Measurements from ENCODE around the gene TMEM79. TPM values are rescaled to one million over a fixed set of nuclear protein-coding genes. Genes with fewer than 3 reads are reported as not detected.

The TMEM79 gene
- polyA plus RNA-seq, 1 donor (not counting 4 experiments of a cell fraction or from before 2014, with no cell fraction given) = 14.2 TPM

GRCh38 chr1:156293895-156294294, 9.8 kb downstream of the TMEM79 start:
- Histone ChIP-seq H3K9ac (ENCODE audit: control insufficient read depth, extremely low read depth, insufficient read depth, low read length) (no peak overlapping the region), H3K36me3 (ENCODE audit: control insufficient read depth in 2 of 2, extremely low read depth in 1 of 2, insufficient read depth in 2 of 2, low read length in 2 of 2) (peaks cover 0 to 14% of the 10 kb centered on the region in 2 experiments), H3K9me3 (ENCODE audit: control insufficient read depth, low read depth, low read length) (no peaks in the 10 kb centered on the region), H3K4me3 (ENCODE audit: control insufficient read depth in 2 of 3, extremely low read depth in 1 of 3, insufficient read depth in 2 of 3, low read depth in 1 of 3, low read length in 3 of 3) (no peak overlapping the region), H3K9me1 (ENCODE audit: control insufficient read depth, extremely low read depth, insufficient read depth, low read length) (no peaks in the 10 kb centered on the region), H4K20me1 (ENCODE audit: control insufficient read depth, extremely low read depth, insufficient read depth, low read length) (no peaks in the 10 kb centered on the region), H3K79me2 (ENCODE audit: control insufficient read depth, insufficient read depth, low read length) (peaks cover 2% of the 10 kb centered on the region), H2AFZ (ENCODE audit: control insufficient read depth, low read length) (no peak overlapping the region), H3K27me3 (ENCODE audit: control insufficient read depth, extremely low read depth, insufficient read depth, low read length) (no peaks in the 10 kb centered on the region), H3K27ac (ENCODE audit: control insufficient read depth, insufficient read depth, low read length) (no peak overlapping the region), H3K4me2 (ENCODE audit: control insufficient read depth, extremely low read depth, insufficient read depth, low read depth, low read length) (no peak overlapping the region), H3K4me1 (ENCODE audit: control insufficient read depth, extremely low read depth, insufficient read depth, low read length) (peaks cover 8% of the 10 kb centered on the region)
- TF ChIP-seq, protein P1, sequence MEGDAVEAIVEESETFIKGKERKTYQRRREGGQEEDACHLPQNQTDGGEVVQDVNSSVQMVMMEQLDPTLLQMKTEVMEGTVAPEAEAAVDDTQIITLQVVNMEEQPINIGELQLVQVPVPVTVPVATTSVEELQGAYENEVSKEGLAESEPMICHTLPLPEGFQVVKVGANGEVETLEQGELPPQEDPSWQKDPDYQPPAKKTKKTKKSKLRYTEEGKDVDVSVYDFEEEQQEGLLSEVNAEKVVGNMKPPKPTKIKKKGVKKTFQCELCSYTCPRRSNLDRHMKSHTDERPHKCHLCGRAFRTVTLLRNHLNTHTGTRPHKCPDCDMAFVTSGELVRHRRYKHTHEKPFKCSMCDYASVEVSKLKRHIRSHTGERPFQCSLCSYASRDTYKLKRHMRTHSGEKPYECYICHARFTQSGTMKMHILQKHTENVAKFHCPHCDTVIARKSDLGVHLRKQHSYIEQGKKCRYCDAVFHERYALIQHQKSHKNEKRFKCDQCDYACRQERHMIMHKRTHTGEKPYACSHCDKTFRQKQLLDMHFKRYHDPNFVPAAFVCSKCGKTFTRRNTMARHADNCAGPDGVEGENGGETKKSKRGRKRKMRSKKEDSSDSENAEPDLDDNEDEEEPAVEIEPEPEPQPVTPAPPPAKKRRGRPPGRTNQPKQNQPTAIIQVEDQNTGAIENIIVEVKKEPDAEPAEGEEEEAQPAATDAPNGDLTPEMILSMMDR (optimal IDR thresholded peaks at IDR 0.05 in 1 of 3, IDR thresholded peaks at IDR 0.05 in 1 of 3, conservative IDR thresholded peaks at IDR 0.05 in 1 of 3; ENCODE audit: extremely low read depth in 1 of 3, insufficient read depth in 2 of 3, low read length in 3 of 3) = no peak
- no peak for TF ChIP-seq EZH2 (IDR thresholded peaks at IDR 0.05; ENCODE audit: low read length)
- FAIRE-seq (no peak), DNase-seq (ENCODE audit: low read depth, low spot score) (no peak)
- dilution Hi-C loops (cut with MboI; ENCODE audit: extremely low pct_ligation_motif_present, low sequenced_read_pairs) = no loop called here

DNA sequence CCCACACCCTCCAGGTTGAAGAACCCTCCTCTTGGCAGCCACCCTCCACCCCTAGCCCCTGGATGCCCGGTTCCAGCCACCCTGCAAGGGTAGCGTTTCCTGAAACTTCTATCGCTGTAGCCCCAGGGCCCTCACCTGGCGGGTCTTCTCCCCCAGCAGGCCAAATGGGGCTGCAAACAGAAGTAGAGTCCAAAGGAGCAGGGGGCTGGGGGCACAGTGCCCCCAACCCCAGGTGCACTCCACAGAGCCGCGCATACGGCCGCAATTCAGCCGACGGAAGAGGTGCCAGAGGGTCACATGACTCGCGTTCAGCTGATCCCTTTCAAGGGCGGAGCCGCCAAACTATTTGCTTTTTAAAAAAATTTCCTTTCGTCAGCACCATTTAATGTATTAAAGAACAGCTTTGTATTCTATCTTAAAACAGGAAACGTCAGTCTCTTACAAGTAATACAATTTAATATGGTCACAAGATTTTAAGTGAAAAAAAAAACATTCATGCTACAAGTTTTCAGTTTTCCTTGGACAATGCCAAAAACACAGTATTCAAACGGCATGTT, 11.3 kb downstream of the TMEM79 start, which contains the start of gene GLMP:
Gene GLMP (minus strand): TSS at position 289 of the 557 bp plus-strand sequence. CDS start 34 bp downstream, at position 255.
- dilution Hi-C loops (cut with MboI; ENCODE audit: extremely low pct_ligation_motif_present, low sequenced_read_pairs) = no loop called here
- FAIRE-seq (no peak), DNase-seq (ENCODE audit: low read depth, low spot score) (no peak)
- Histone ChIP-seq H3K27me3 (ENCODE audit: control insufficient read depth, extremely low read depth, insufficient read depth, low read length) (no peaks in the 10 kb centered on the region), H3K4me2 (ENCODE audit: control insufficient read depth, extremely low read depth, insufficient read depth, low read depth, low read length) (peak within 1 kb of the TSS; percentile 91), H3K9ac (ENCODE audit: control insufficient read depth, extremely low read depth, insufficient read depth, low read length) (peak within 1 kb of the TSS; percentile 78), H3K4me3 (ENCODE audit: control insufficient read depth in 2 of 3, extremely low read depth in 1 of 3, insufficient read depth in 2 of 3, low read depth in 1 of 3, low read length in 3 of 3) (peak within 1 kb of the TSS; percentile 74 to 85 (median 81)), H3K79me2 (ENCODE audit: control insufficient read depth, insufficient read depth, low read length) (peaks cover 2% of the 10 kb centered on the region), H3K4me1 (ENCODE audit: control insufficient read depth, extremely low read depth, insufficient read depth, low read length) (peaks cover 8% of the 10 kb centered on the region), H3K27ac (ENCODE audit: control insufficient read depth, insufficient read depth, low read length) (peak within 1 kb of the TSS; percentile 22), H2AFZ (ENCODE audit: control insufficient read depth, low read length) (peak within 1 kb of the TSS; percentile 93), H3K9me1 (ENCODE audit: control insufficient read depth, extremely low read depth, insufficient read depth, low read length) (no peaks in the 10 kb centered on the region), H3K9me3 (ENCODE audit: control insufficient read depth, low read depth, low read length) (no peaks in the 10 kb centered on the region), H4K20me1 (ENCODE audit: control insufficient read depth, extremely low read depth, insufficient read depth, low read length) (no peaks in the 10 kb centered on the region), H3K36me3 (ENCODE audit: control insufficient read depth in 2 of 2, extremely low read depth in 1 of 2, insufficient read depth in 2 of 2, low read length in 2 of 2) (peaks cover 0 to 11% of the 10 kb centered on the region in 2 experiments)
- TF ChIP-seq EZH2 (IDR thresholded peaks at IDR 0.05; ENCODE audit: low read length) = no peak
- TF ChIP-seq, protein P1 (optimal IDR thresholded peaks at IDR 0.05 in 1 of 3, IDR thresholded peaks at IDR 0.05 in 1 of 3, conservative IDR thresholded peaks at IDR 0.05 in 1 of 3; ENCODE audit: extremely low read depth in 1 of 3, insufficient read depth in 2 of 3, low read length in 3 of 3) = no peak

Data from keratinocyte (primary cell).